ENCODE data around the gene MSI2.

MSI2 gene

DNA sequence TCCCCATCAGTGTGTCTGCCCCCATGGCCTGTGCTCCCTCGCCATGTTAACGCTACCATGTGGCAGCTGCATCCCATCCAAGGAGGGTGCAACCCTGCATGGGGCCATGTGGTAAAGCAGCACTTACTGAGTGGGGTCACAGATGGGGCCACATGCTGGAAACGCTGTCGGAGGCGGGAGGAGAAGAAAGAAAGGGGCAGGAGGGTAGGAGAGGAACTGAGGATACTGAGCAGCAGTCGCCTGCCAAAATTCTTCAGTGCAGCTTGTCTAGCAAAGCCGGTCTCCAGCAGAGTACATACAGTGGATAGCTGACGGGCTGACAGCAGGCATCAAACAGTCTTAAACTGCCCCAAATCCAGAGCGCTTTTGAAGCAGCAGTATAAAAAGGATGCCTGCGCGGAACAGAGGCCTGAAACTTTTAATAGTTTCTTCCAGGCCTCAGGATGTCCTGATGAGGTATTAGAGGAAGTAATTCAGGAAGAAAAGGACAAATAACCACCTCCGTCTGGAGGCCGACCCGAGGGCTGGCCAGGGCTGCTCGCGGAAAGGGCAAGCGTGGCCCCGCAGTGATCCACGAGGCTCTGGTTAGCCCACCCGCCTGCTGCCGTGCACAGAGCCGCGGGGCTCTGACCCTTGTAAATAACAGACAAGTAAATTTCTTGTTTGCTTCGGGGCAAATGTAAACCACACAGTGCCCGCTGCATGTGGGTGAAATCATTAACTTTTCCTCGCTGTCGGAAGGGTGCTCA, 339.8 kb downstream of the MSI2 start:
- Histone ChIP-seq H3K27ac (no peak overlapping the region), H3K9me3 (ENCODE audit: low read depth, low read length) (no peaks in the 10 kb centered on the region), H3K4me3 (no peak overlapping the region), H3K9ac (ENCODE audit: insufficient read length) (no peak overlapping the region), H3K36me3 (ENCODE audit: insufficient read depth, low read length) (no peaks in the 10 kb centered on the region)
- no peak for TF ChIP-seq EZH2 (IDR thresholded peaks at IDR 0.05)
- DNase-seq (ENCODE audit: low read depth, low spot score), result no peak

DNA sequence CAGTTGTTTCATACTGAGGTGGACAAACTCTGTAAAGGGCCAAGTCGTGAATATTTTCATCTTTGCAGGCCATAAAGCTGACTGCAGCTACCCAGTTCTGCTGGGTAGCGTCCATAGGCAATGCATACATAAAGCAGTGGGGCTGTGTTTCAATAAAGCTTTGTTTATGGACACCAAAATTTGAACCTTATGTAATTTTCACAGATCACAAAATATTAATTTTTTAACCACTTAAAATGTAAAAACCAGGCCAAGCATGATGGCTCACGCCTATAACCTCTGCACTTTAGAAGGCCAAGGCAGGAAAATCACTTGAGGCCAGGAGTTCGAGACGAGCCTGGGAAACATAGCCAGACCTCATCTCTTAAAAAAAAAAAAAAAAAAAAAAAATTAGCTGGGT, 340.8 kb downstream of the MSI2 start:
- TF ChIP-seq POLR2AphosphoS5 (IDR thresholded peaks at IDR 0.05; ENCODE audit: borderline replicate concordance, low read depth, low read length), result no peak
- TF ChIP-seq FOXP2 (optimal IDR thresholded peaks at IDR 0.05; ENCODE audit: control extremely low read depth, extremely low read length, insufficient read depth), result no peak
- TF ChIP-seq EZH2 (IDR thresholded peaks at IDR 0.05), result no peak
- Histone ChIP-seq H3K9ac (ENCODE audit: insufficient read length) (no peak overlapping the region), H3K4me3 (no peak overlapping the region), H3K36me3 (ENCODE audit: insufficient read depth, low read length) (no peaks in the 10 kb centered on the region), H3K27ac (no peak overlapping the region), H3K9me3 (ENCODE audit: low read depth, low read length) (no peaks in the 10 kb centered on the region)
- no peak for DNase-seq (ENCODE audit: low read depth, low spot score)

DNA sequence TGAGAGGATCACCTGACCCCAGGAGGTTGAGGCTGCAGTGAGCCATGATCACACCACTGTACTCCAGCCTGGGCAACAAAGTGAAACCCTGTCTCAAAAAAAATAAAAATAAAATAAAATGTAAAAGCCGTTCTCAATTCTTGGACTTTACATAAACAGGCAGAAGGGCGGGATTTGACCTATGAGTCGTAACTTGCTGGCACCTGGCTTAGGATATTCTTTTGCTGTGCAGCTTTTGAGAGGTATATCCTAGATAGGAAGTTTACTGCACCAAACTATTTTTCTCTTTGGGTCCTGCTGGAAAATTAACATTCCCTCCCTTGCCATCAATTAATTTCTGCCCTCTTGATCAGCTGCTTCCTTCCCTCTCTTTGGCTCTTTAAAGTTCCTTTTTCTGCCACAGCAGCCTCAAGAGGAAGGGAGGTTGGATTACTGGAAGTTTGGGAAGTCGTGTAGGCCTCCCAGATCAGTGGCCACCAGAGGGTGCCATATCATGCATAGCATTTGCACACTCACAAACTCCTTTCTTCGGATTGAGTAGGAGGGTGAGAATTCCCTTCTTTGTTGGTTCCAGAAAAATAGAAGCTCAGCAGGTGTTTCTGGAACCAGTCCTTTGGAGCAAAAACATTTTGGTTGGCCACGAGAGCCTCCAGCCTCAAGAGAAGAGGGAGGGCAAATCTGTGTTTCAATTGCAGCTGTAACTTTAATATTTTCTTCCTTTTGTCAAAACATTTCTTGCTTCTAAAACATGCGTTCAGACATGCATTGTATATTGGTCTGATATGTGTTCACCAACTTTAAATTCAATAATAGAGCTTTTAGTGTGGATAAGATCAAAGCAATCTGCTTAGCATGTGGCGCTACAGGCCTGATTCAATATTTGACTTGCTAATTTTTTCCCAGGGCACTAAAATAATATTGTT, 341.5 kb downstream of the MSI2 start:
- TF ChIP-seq EZH2 (IDR thresholded peaks at IDR 0.05) (no peak), POLR2AphosphoS5 (IDR thresholded peaks at IDR 0.05; ENCODE audit: borderline replicate concordance, low read depth, low read length) (no peak), FOXP2 (optimal IDR thresholded peaks at IDR 0.05; ENCODE audit: control extremely low read depth, extremely low read length, insufficient read depth) (no peak)
- Histone ChIP-seq H3K27ac (no peak overlapping the region), H3K4me3 (no peak overlapping the region), H3K9me3 (ENCODE audit: low read depth, low read length) (no peaks in the 10 kb centered on the region), H3K9ac (ENCODE audit: insufficient read length) (no peak overlapping the region), H3K36me3 (ENCODE audit: insufficient read depth, low read length) (no peaks in the 10 kb centered on the region)
- peak; percentile 30 for DNase-seq (ENCODE audit: low read depth, low spot score)

DNA sequence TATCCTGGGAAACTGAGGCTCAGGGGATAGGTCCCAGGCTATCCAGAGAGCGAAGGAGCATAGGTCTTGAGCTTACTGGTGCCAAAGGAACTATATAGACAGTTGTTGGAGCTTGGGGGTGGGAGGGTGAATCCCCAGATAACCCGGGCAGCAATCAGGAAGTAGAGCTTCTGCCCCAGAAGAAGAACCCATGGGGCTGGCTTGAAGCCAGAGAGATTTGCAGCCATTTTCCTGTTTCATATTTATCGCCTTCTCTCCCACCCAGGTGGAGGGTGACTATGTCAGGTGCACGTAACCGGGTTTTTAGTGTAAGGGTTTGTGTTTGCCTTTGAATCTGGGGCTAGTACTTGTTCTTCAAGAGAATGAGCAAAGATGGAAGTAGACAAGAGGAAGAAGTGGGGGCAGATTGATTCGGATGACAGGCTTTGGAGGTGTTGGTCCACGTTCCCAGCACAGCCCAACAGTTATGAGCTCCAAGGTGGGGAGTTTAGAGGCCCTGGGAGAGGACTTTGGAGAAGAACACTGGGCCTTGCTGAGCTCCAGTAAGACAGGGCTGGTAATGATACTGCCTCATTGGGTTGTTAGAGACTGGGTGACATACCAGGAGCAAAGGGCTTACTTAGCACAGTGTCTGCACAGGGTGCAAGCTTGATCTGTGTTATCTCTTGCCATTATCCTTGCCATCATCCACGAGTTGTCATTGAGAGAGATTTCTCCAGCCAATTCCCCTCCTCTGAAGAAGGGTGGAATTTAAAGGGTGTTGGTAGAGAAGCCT, 343.1 kb downstream of the MSI2 start:
- DNase-seq (ENCODE audit: low read depth, low spot score), result no peak
- H3K9me3 ChIP-seq (ENCODE audit: low read depth, low read length), result no peaks in the 10 kb centered on the region
- H3K36me3 ChIP-seq (ENCODE audit: insufficient read depth, low read length), result no peaks in the 10 kb centered on the region
- no peak overlapping the region for H3K9ac ChIP-seq (ENCODE audit: insufficient read length)
- TF ChIP-seq POLR2AphosphoS5 (IDR thresholded peaks at IDR 0.05; ENCODE audit: borderline replicate concordance, low read depth, low read length) (no peak), FOXP2 (optimal IDR thresholded peaks at IDR 0.05; ENCODE audit: control extremely low read depth, extremely low read length, insufficient read depth) (no peak), EZH2 (IDR thresholded peaks at IDR 0.05) (no peak)
- no peak overlapping the region for H3K27ac ChIP-seq
- no peak overlapping the region for H3K4me3 ChIP-seq

DNA sequence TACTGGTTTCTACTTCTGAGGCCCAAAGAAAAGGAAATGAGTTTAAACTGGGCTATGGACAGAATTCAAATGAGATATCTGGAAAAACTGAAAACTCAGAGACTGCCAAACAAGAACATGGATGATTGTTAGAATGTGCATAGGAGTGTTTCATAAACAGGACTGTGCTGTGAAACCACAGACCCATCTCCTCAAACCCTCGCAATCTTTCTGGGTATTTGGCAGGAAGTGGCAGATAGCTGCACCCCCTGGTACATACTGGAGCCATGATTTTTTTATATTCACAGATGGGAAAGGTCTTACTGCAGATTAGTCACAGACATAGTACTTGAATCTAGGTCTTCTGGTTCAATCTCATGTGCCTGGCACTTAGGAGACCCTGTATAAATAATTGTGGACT, 343.8 kb downstream of the MSI2 start:
- no peak overlapping the region for H3K4me3 ChIP-seq
- H3K9me3 ChIP-seq (ENCODE audit: low read depth, low read length), result no peaks in the 10 kb centered on the region
- DNase-seq (ENCODE audit: low read depth, low spot score), result no peak
- no peaks in the 10 kb centered on the region for H3K36me3 ChIP-seq (ENCODE audit: insufficient read depth, low read length)
- H3K27ac ChIP-seq, result no peak overlapping the region
- H3K9ac ChIP-seq (ENCODE audit: insufficient read length), result no peak overlapping the region
- no peak for TF ChIP-seq FOXP2 (optimal IDR thresholded peaks at IDR 0.05; ENCODE audit: control extremely low read depth, extremely low read length, insufficient read depth)
- no peak for TF ChIP-seq EZH2 (IDR thresholded peaks at IDR 0.05)

DNA sequence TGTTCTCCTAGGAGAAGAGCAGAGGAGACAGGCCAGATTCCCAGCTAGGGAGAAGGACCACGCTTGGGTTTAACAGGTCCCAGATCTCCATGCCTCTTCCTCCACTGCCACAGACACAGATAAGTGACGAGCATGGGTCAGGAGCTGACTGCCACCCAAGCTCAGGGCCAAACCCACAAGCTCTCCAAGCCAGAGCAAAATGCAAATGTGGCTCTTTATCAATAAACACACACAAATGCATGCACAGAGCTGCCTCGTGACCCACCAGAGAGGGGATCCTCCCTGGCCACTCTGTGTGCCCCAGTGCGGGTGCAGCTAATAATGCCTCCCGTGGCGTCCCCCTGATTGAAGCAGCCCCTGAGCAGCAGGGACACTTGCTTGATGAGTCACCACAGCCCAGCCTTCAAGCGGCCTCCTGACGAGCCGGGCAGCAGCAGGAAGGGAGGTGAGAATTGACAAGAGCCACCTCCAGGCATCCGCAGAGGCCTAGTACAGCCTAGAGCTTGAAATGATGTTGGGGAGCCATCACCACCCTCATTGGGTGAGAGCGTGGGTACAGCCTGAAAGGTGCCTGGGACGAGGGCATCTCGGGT, 344.9 kb downstream of the MSI2 start:
- no peak for DNase-seq (ENCODE audit: low read depth, low spot score)
- H3K9ac ChIP-seq (ENCODE audit: insufficient read length), result no peak overlapping the region
- H3K36me3 ChIP-seq (ENCODE audit: insufficient read depth, low read length), result no peaks in the 10 kb centered on the region
- TF ChIP-seq EZH2 (IDR thresholded peaks at IDR 0.05) (no peak), POLR2AphosphoS5 (IDR thresholded peaks at IDR 0.05; ENCODE audit: borderline replicate concordance, low read depth, low read length) (no peak), FOXP2 (optimal IDR thresholded peaks at IDR 0.05; ENCODE audit: control extremely low read depth, extremely low read length, insufficient read depth) (no peak)
- H3K9me3 ChIP-seq (ENCODE audit: low read depth, low read length), result no peaks in the 10 kb centered on the region
- no peak overlapping the region for H3K27ac ChIP-seq
- H3K4me3 ChIP-seq, result no peak overlapping the region

DNA sequence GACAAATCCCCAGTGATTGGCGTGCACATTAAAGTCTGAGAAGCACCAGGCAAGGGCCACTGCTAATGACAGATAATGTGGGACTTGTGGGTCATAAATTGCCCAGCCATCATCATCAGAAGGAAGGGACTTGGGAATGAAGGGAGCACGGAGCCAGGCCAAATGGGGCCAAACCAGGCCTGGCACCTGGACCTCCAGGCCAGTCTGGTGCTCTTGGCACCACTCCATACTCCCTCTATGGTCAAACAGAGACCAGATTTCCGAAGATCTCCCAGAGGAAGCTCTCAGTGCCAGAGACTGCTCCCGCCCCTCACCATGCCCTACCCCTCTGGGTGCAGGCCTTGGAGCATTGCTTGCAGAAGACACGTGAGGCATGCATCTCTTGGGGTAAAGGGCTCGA, 346.6 kb downstream of the MSI2 start:
- TF ChIP-seq EZH2 (IDR thresholded peaks at IDR 0.05) (no peak), POLR2AphosphoS5 (IDR thresholded peaks at IDR 0.05; ENCODE audit: borderline replicate concordance, low read depth, low read length) (no peak), FOXP2 (optimal IDR thresholded peaks at IDR 0.05; ENCODE audit: control extremely low read depth, extremely low read length, insufficient read depth) (no peak)
- DNase-seq (ENCODE audit: low read depth, low spot score), result no peak
- Histone ChIP-seq H3K36me3 (ENCODE audit: insufficient read depth, low read length) (no peaks in the 10 kb centered on the region), H3K9me3 (ENCODE audit: low read depth, low read length) (no peaks in the 10 kb centered on the region), H3K27ac (no peak overlapping the region), H3K9ac (ENCODE audit: insufficient read length) (no peak overlapping the region), H3K4me3 (no peak overlapping the region)

DNA sequence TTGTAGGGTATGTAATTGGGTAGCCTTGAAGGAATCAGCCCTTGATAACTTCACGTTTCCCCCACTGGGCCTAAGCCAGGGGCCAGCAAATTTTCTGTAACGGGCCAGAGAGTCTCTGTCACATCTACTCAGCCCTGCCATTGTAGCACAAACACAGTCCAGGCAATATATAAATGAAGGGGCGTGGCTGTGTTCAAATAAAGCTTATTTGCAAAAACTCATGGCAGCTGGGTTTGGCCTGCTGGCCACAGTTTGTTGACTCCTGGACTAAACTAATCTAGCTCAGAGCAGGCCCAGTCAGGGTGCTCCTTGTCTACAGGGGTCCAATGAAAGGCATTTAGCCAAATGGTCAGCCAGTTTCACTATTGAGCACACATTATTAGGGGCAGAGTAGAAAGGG, 347.2 kb downstream of the MSI2 start:
- Histone ChIP-seq H3K36me3 (ENCODE audit: insufficient read depth, low read length) (no peaks in the 10 kb centered on the region), H3K9ac (ENCODE audit: insufficient read length) (no peak overlapping the region), H3K27ac (no peak overlapping the region), H3K4me3 (no peak overlapping the region), H3K9me3 (ENCODE audit: low read depth, low read length) (no peaks in the 10 kb centered on the region)
- DNase-seq (ENCODE audit: low read depth, low spot score), result no peak
- TF ChIP-seq POLR2AphosphoS5 (IDR thresholded peaks at IDR 0.05; ENCODE audit: borderline replicate concordance, low read depth, low read length), result no peak
- no peak for TF ChIP-seq FOXP2 (optimal IDR thresholded peaks at IDR 0.05; ENCODE audit: control extremely low read depth, extremely low read length, insufficient read depth)
- TF ChIP-seq EZH2 (IDR thresholded peaks at IDR 0.05), result no peak

Measured in SK-N-MC (cell line).